ENCODE data around the gene CALB2. TPM values are rescaled to one million over a fixed set of nuclear protein-coding genes. Genes with fewer than 3 reads are reported as not detected.

CALB2 gene
- polyA plus RNA-seq, 1 donor from 2014 or later: 1.1 TPM

DNA sequence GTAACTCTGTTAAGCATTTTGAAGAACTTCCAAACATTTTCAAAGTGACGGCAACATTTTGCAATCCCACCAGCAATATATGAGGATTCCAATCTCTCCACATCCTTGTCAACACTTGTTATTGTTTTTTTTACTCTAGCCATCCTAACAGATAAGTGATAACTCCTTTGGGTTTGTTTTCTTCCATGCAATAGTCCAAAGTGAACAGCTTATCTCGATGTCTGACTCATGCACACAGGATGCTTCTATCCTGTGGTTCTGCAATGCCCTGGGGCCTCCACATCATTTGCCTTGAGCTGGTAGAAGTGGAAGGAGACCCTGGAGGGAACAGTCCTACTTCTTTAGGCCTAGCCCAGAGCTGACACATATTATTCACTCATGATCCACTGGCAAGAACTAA, 70.4 kb downstream of the CALB2 start:
- Histone ChIP-seq H3K9ac (ENCODE audit: low read length) (no peak overlapping the region), H2AFZ (ENCODE audit: low read depth, low read length) (no peak overlapping the region), H3K27ac (ENCODE audit: low read length) (no peak overlapping the region), H4K20me1 (ENCODE audit: insufficient read depth) (no peaks in the 10 kb centered on the region), H3K9me2 (ENCODE audit: insufficient read depth, low read length) (no peaks in the 10 kb centered on the region), H3K4me3 (ENCODE audit: low read length) (no peak overlapping the region), H3K36me3 (ENCODE audit: insufficient read depth, low read length) (no peaks in the 10 kb centered on the region), H3K79me2 (replicated peaks; ENCODE audit: insufficient read depth, low read length) (no peaks in the 10 kb centered on the region), H3F3A (ENCODE audit: insufficient read depth, low read length, poor library complexity, severe bottlenecking) (no peaks in the 10 kb centered on the region), H3K27me3 (ENCODE audit: insufficient read depth, low read depth, low read length) (peaks cover 25% of the 10 kb centered on the region), H3K4me2 (ENCODE audit: low read length) (no peak overlapping the region), H3K9me3 (ENCODE audit: low read length) (no peaks in the 10 kb centered on the region)
- TF ChIP-seq CTCF (IDR thresholded peaks at IDR 0.05; ENCODE audit: poor library complexity, severe bottlenecking): no peak
- TF ChIP-seq TAF1 (IDR thresholded peaks at IDR 0.05; ENCODE audit: low read depth): no peak
- TF ChIP-seq MXI1 (conservative IDR thresholded peaks at IDR 0.05; ENCODE audit: poor library complexity, severe bottlenecking): no peak
- TF ChIP-seq SMC3 (conservative IDR thresholded peaks at IDR 0.05; ENCODE audit: poor library complexity): no peak
- no peak for TF ChIP-seq RAD21 (conservative IDR thresholded peaks at IDR 0.05)
- no peak for TF ChIP-seq EZH2 (IDR thresholded peaks at IDR 0.05; ENCODE audit: borderline replicate concordance, insufficient read depth, low read length, poor library complexity, severe bottlenecking)

DNA sequence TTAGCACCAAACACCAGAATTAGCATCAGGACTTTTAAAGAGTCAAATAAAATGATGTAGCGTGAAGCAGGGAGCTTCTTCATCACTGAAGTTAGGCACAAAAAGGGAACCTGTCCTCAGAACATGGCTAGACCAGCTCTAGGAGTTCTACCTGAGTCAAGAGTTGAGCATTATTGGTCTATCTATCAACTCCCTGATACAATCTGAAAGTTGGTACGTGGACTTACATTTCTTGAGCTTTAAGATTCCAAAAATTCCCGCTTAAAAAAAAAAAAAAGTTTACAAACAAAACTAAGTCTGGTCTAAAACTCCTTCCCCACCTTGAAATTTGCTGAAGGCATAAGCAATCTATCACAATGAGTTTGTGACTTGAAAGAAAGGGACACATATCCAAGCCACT, 71.1 kb downstream of the CALB2 start:
- H2AFZ ChIP-seq (ENCODE audit: low read depth, low read length): no peak overlapping the region
- H3K9me3 ChIP-seq (ENCODE audit: low read length): no peaks in the 10 kb centered on the region
- no peak overlapping the region for H3K27ac ChIP-seq (ENCODE audit: low read length)
- H3K4me3 ChIP-seq (ENCODE audit: low read length): no peak overlapping the region
- H4K20me1 ChIP-seq (ENCODE audit: insufficient read depth): no peaks in the 10 kb centered on the region
- no peaks in the 10 kb centered on the region for H3K9me2 ChIP-seq (ENCODE audit: insufficient read depth, low read length)
- H3K36me3 ChIP-seq (ENCODE audit: insufficient read depth, low read length): no peaks in the 10 kb centered on the region
- TF ChIP-seq POLR2AphosphoS5 (IDR thresholded peaks at IDR 0.05): no peak
- TF ChIP-seq CTCF (IDR thresholded peaks at IDR 0.05; ENCODE audit: poor library complexity, severe bottlenecking): no peak
- TF ChIP-seq SMC3 (conservative IDR thresholded peaks at IDR 0.05; ENCODE audit: poor library complexity): no peak
- no peak for TF ChIP-seq REST (IDR thresholded peaks at IDR 0.05; ENCODE audit: borderline replicate concordance)
- no peak for TF ChIP-seq MXI1 (conservative IDR thresholded peaks at IDR 0.05; ENCODE audit: poor library complexity, severe bottlenecking)
- TF ChIP-seq EP300 (conservative IDR thresholded peaks at IDR 0.05; ENCODE audit: poor library complexity, severe bottlenecking): no peak
- no peak for TF ChIP-seq EZH2 (IDR thresholded peaks at IDR 0.05; ENCODE audit: borderline replicate concordance, insufficient read depth, low read length, poor library complexity, severe bottlenecking)
- no peak for TF ChIP-seq RAD21 (conservative IDR thresholded peaks at IDR 0.05)
- H3K79me2 ChIP-seq (replicated peaks; ENCODE audit: insufficient read depth, low read length): no peaks in the 10 kb centered on the region
- H3F3A ChIP-seq (ENCODE audit: insufficient read depth, low read length, poor library complexity, severe bottlenecking): no peaks in the 10 kb centered on the region
- H3K9ac ChIP-seq (ENCODE audit: low read length): no peak overlapping the region
- H3K4me2 ChIP-seq (ENCODE audit: low read length): no peak overlapping the region
- peaks cover 21% of the 10 kb centered on the region for H3K27me3 ChIP-seq (ENCODE audit: insufficient read depth, low read depth, low read length)

All from neural cell (in vitro differentiated cells).